NB4 (cell line): ENCODE data around the gene STAB1.

ENCODE experiments used
- DNase-seq: peaks from one replicate; pipeline ENCODE4 v3.0.0; 2010; ENCODE audit warnings: low read depth
- H3K4me3 ChIP-seq: one replicate; pipeline ENCODE4 v1.5.1; 2011; ENCODE audit warnings: mild to moderate bottlenecking, low read depth, low read length, moderate library complexity
- MYC ChIP-seq: IDR thresholded peaks from 2 replicates; pipeline ENCODE4 v1.6.1; 2011; ENCODE audit warnings: low read depth, low read length
- POLR2A ChIP-seq: IDR thresholded peaks from 2 replicates; pipeline ENCODE4 v1.6.1; 2011; ENCODE audit warnings: mild to moderate bottlenecking; ENCODE audit not compliant: insufficient read length; ENCODE audit errors: extremely low read depth
- TF ChIP-seq, protein P1 (sequence below): IDR thresholded peaks from one replicate; pipeline ENCODE4 v1.5.1; 2012; ENCODE audit warnings: low read depth, low read length
- TF ChIP-seq, protein P2 (sequence below): IDR thresholded peaks from 2 replicates; pipeline ENCODE4 v1.6.1; 2011; ENCODE audit warnings: low read depth, low read length

The STAB1 gene

DNA sequence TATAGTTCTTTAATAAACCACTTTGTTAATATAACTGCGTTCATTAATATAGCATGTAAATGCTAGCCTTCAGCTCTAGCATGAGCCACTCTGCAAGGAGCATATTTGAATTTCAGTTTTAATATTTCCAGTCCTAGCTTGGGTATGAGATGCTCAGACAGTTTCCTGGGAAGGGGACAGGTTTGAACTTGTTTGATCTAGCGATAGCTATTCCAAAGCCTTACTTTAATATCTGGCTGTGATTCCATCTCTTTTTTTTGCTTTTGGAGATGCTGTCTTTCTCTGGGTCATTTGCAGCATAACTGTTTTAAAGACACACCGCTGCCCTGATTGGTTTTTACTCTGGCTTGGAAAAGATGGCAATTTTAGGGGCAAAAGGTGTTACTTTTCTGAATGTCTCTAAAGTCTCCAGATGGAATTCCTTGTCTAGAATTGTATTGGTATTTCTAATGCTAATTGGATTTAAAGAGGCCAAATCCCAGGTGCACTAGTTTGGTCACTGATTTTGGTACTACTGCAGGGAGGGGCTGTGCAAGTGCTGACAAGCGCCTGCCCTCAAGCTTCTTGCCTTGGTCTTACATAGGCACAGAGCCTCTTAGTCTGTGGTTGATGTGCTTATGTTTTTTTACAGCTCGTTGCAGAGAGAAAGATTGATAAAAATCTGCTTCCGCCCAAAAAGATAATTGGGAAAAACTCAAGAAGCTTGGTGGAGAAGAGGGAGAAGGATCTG, 36.9 kb upstream of the STAB1 start:
- H3K4me3 ChIP-seq: no peak overlapping the region
- DNase-seq: no peak
- TF ChIP-seq, protein P1, sequence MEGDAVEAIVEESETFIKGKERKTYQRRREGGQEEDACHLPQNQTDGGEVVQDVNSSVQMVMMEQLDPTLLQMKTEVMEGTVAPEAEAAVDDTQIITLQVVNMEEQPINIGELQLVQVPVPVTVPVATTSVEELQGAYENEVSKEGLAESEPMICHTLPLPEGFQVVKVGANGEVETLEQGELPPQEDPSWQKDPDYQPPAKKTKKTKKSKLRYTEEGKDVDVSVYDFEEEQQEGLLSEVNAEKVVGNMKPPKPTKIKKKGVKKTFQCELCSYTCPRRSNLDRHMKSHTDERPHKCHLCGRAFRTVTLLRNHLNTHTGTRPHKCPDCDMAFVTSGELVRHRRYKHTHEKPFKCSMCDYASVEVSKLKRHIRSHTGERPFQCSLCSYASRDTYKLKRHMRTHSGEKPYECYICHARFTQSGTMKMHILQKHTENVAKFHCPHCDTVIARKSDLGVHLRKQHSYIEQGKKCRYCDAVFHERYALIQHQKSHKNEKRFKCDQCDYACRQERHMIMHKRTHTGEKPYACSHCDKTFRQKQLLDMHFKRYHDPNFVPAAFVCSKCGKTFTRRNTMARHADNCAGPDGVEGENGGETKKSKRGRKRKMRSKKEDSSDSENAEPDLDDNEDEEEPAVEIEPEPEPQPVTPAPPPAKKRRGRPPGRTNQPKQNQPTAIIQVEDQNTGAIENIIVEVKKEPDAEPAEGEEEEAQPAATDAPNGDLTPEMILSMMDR: no peak
- TF ChIP-seq, protein P2, sequence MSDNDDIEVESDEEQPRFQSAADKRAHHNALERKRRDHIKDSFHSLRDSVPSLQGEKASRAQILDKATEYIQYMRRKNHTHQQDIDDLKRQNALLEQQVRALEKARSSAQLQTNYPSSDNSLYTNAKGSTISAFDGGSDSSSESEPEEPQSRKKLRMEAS: no peak
- TF ChIP-seq MYC (no peak), POLR2A (no peak)

DNA sequence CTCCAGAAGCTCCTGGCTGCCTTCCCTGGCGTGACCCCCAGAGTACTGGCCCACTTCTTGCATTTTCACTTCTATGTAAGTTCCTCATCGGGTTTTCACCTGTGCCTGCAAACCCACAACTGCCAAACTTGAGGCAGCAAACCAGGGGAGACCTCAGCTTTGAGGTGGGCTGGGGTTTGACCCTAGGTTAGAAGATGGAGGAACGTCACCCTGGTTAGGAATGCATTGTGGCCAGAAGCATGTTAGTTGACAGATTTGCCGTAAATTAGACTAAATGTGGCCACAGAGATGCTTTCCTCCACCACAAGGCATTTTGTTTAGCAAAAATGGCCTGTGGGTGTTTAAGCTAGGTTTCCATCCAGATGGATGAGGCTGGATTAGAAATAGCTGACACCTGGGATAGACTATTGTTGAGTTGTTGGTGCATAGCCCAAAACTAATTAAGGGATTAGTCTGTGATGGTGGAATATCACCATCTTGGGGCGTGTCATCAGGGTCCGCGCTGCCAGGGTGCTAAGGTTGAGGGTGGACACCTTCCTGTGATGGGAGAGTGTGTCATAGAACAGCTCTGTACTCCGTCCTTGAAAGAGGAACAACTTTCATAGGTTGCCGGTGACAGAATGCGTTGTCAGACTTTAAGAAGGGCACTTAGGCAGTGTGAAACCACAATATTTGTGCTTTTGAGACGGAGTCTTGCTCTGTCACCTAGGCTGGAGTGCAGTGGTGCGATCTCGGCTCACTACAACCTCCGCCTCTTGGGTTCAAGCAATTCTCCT, 36.2 kb upstream of the STAB1 start:
- no peak for DNase-seq
- TF ChIP-seq, protein P2: no peak
- no peak for TF ChIP-seq POLR2A
- TF ChIP-seq MYC: no peak
- TF ChIP-seq, protein P1: no peak
- H3K4me3 ChIP-seq: no peak overlapping the region

DNA sequence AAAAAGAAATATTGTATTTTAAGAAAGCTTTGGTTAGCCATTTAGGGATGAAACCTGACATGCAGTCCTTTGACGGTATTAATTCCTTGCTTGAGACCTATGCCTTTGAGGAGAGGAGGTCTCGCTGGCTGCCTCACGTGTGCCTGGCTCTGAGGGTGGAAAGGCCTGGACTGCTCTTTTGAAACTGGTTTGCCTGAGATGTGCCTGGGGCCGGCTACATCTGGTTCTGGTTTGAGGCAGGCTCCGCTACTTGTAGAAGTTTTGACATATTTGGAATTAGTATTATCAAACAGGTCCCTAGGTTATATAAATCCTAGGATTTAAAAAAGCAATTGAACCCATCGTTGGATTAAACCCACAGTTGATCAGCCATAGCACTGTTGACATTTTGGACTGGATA, 33.3 kb upstream of the STAB1 start:
- no peak for TF ChIP-seq POLR2A
- no peak for TF ChIP-seq MYC
- TF ChIP-seq, protein P2: no peak
- TF ChIP-seq, protein P1: no peak
- no peak for DNase-seq
- no peak overlapping the region for H3K4me3 ChIP-seq

DNA sequence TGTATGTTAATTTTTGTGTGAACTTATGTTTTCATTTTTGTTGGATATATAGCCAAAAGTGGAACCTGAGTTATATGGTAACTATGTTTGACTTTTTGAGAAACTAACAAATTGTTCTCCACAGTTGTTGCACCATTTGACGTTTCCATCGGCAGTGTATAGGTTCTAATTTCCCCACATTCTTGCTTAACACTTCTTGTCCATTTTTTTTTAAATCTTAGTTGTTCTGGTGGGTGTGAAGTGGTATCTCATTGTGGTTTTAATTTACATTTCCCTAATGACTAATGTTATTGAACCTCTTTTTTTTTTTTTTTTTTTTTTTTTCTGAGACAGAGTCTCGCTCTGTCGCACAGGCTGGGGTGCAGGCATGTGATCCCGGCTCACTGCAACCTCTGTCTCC, 31.7 kb upstream of the STAB1 start:
- DNase-seq: no peak
- TF ChIP-seq POLR2A: no peak
- TF ChIP-seq, protein P2: no peak
- TF ChIP-seq, protein P1: no peak
- TF ChIP-seq MYC: no peak
- no peak overlapping the region for H3K4me3 ChIP-seq

DNA sequence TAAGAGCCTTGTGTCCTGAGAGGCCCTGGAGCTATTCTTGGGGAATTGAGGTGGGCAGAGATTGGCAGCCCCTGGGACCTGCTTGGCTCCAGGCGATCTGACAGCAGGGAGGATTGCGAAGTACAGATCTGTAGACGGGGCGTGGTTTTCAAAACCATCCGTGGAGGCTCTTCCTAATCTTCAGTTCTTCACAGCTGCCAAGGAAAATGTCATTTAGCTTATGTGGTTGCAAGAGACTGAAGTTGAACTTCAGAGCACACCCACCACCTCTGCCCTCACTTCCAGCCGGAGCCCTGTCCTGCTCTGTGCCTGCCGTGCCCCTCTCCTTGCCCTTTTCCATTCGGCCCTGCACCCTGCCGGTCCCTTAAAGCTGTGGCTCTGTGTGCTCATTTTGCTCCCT, 26.8 kb upstream of the STAB1 start:
- no peak overlapping the region for H3K4me3 ChIP-seq
- no peak for TF ChIP-seq MYC
- no peak for TF ChIP-seq POLR2A
- TF ChIP-seq, protein P1: no peak
- TF ChIP-seq, protein P2: no peak
- DNase-seq: peak; percentile 59

DNA sequence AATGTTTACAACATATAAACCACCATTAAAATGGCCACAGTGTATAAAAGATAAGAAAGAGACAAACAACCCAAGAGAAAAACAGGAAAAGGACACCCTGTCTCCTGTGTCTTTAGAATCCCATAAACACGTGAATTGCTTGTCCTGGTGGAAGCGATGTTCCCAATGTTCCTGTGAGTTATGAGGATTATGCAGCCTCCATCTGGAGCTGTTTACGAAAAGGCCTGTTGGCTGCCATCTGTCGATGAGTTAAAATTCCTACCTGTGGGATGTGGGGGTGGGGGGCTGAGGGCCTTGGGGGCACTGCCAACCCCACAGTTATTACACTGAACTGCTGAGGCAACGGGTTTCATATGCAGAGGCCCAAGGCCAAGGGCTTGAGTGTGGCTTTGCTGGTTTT, 26.1 kb upstream of the STAB1 start:
- no peak for DNase-seq
- TF ChIP-seq, protein P1: no peak
- no peak overlapping the region for H3K4me3 ChIP-seq
